Measurements from ENCODE around the gene ALLC.

Gene ALLC

GRCh38 chr2:3727397-3728045 lies 69.5 kb downstream of the ALLC start:
- no peak for DNase-seq

- no peak for DNase-seq
Measured at GRCh38 chr2:3728104-3729054, 70.4 kb downstream of the ALLC start.

DNA sequence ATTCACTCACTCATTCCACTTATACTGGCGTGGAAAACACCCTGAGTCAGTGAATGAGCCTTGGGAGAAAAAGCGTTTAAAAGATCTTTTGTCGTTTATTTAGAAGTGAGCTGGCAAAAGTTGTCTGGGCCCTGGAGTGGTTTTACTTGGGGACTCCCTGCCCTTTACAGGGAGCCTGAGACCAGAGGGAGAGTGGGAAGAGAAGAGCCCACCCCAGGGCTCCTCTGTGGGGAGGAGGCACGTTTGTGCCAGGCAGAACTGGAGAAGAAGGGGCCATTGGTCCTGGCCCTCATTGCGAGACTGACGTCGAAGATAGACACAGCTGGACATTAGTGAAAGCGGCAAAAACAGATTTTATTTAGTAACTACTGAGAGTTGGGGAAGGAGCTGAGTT lies 71.1 kb downstream of the ALLC start:
- no peak for DNase-seq

DNA sequence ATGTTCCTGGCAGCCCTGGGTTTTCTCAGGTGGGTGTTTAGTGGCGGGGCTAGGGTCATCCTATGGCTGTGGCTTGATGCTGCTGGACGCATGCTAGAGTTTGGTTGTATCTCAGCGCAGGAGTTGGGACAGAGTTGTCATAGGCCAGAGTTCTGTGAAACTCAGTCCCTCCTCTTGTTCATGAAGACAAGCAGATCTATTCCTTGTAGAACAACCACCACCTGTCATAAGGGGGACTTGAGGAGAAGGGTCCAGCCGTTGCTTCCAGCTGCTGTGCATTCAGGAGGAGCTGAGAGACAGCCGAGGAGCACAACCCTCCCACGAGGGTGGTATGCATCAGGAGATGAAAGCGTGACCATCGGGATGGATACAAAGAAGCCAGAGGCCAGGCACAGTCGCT lies 71.8 kb downstream of the ALLC start:
- no peak for DNase-seq

DNA sequence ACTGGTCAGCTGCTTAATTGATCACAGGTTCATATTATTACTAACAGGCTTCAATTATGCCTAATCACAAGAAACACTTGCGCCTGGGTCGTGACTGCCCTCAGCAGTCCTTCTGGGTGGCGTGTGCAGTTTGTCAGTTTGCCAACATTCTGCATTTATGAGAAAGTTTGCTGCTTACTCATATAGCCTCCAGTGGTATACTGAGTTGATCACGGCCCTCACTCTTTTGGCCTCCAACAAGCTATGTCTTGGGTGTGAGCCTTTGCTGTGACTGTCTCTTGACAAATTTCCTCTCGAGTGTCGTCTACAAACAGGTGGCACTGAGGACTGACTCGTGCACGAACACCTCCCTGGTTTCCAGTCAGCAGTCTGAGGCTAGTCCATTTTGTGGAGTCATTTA lies 72.6 kb downstream of the ALLC start:
- DNase-seq, result no peak

DNA sequence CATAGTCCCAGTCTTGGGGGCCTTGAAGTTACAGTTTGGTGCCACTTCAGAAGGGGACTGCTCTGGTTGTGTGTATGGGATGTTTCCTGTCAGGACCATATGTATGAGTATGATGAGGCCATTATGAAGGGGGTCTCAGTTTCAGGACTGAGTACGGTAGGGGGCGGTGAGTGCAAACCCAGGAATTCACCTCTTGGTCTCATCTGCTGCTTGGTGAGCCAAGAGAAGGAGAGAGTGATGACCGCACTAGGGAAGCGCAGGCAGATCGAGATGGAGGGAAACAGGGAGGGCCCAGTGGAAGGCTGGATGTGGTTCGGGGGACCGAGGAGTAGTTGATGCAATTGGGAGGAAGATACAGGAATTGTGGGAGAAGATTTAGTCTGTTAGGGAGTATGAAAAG lies 73.8 kb downstream of the ALLC start:
- no peak for DNase-seq

DNA sequence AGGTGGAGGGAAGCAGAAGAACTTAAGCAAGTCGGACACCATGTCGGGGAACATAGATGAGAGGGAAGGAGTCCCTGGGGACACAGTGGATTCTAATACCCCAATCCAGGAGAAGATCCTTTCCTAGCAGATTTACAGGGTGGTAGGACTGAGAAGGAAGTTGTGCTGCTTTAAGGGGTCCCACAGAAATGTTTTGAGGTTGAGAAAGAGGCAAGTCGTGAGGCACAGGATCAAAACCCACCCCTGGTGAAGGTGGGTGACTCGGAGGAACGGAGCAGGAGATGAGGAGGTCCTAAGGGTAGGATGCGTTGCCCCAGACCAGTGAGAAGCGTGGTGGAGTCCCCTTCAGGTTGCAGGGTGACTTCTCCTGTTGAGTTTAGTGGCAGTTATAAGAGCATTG lies 78.1 kb downstream of the ALLC start:
- DNase-seq, result no peak

GRCh38 chr2:3737128-3737527 lies 79.1 kb downstream of the ALLC start:
- DNase-seq, result no peak

- no peak for DNase-seq
Measured at GRCh38 chr2:3738454-3738853, 80.5 kb downstream of the ALLC start.

- no peak for DNase-seq
Measured at GRCh38 chr2:3739313-3739712, 81.3 kb downstream of the ALLC start.

- DNase-seq, result no peak
Measured at GRCh38 chr2:3741396-3741795, 83.4 kb downstream of the ALLC start.

DNA sequence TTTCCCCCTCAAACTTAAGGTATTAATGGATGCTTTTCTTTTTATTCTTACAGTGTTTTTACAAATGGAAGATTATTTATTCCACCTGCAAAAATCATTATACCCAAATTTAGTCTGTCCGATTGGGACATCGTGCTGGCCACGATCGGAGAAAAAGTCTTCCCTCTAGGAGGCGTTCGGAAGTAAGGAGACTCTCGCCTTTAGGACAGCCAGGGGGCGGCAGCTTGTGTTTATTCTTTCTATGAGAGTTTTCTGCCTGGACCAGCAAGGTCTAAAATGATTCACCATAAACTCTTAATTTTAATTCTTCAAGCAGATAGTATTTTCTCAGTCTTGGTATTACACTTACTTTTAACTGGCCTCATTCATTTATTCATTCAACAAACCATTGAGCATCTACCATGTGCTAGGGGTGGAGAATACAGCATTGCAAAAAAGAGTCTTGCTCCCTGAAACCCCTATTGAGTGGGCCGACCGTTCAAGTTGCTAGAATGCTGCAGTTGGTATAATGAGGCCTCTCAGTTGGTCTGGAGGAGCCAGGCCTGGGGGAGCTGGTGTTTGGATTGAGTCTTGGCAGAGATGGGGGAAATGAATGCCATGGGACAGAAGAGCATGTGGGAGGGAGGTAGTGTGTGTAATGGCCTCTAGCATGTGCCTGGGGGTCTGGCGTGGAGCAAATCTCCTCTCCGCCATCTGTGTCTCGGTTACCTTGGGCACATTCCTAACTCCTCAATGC lies 84.0 kb downstream of the ALLC start:
- DNase-seq, result no peak

- DNase-seq, result no peak
Measured at GRCh38 chr2:3742743-3743508, 84.9 kb downstream of the ALLC start.

DNA sequence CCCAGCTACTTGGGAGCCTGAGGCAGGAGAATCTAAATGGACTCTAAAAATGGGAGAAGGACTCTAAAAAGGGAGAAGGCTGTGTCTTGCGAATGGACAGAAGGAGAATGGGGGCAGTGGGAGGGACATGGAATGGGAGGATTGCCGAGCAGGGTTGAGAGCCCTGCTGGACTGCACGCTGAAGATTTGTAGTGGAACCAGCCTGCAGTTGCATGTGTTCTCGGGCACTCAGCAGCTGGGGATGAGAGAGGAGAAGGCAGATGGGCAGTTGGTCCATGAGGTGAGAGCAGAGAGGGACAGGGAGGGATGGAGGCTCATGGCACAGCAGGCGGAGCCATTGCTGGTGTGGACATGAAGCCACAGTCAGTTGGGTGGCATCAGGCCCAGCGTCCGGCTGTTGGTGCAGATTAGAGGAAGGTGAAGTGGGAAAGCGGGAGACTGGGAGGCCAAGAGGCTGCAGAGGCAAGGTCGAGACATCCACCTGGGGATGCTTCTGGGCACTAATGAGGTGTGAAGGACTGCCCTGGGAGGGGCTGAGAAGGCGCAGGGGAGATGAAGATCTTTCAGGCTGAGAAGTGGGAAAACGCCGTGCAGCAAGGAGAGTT lies 86.1 kb downstream of the ALLC start:
- DNase-seq, result no peak

GRCh38 chr2:3745920-3746319 lies 87.9 kb downstream of the ALLC start:
- DNase-seq, result no peak

GRCh38 chr2:3747032-3747654 lies 89.1 kb downstream of the ALLC start:
- DNase-seq, result no peak

DNA sequence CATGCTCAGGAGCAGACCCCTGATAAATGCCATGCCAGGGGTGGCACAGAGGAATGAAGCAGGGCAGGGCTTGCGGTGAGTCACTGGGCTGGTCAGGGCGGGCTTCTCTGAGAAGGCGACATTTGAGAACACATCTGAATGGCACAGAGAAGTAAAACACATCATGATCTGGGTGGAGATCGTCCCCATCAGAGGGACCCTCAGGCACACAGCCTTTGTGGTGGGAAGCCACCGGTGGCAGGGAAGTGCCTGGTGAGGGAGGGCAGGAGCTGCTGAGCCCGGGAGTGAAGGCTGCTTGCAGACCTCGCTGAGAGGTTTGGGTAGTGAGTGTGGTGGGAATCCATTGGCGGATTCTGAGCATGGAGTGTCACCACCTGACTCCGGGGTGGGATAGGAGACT lies 89.8 kb downstream of the ALLC start:
- no peak for DNase-seq

DNA sequence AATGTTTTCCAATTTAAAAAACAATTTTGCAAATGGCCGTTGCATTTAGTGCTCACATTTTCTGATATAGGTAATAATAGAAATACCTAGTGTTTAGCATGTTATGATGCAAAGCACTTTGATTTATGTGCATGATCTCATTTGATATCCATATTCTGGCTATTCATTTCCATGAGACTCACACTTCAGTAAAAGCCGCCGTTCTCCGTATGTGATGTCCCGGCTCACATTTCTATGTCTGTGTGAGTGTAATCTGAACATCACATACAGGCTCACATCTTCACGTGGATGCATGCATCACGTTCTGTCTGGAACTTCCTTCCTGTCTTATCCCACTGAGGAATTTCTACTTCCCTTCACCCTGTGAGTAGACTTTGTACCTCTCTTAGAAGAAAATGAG lies 91.2 kb downstream of the ALLC start:
- DNase-seq, result no peak

DNA sequence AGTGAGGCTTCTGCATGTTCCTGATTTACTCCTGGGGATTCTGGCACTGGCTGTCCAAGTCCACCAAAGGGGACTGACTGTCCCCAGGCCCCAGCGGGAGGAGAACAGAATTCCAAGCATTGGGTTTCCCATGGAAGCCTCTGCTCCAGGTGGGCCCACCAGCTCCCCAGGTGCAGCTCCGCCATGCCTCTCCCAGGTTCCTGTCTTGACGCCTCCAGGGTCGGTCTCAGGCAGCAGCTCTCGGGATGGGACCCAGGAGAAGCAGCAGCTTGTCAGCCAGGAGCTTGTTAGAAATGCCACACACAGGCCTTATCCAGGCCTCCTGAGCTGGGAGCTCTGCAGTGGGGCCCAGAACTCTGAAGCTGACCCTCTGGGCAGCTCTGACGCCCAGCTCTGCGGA lies 93.3 kb downstream of the ALLC start:
- no peak for DNase-seq

GRCh38 chr2:3751806-3752205 lies 93.8 kb downstream of the ALLC start:
- DNase-seq, result no peak
